Stimulated activated CD4-positive, alpha-beta T cell treated with anti-CD3 and anti-CD28 coated beads, Interleukin-15, amount 100 ng/mL, for 48 hours (primary cell): ENCODE data around the gene EGFR.

ENCODE experiments used
- DNase-seq, 2 donors: peaks; one replicate each; pipeline ENCODE4 v3.0.0-alpha.2; 2020; ENCODE audit warnings: low read depth in 2 of 2

Gene EGFR

DNA sequence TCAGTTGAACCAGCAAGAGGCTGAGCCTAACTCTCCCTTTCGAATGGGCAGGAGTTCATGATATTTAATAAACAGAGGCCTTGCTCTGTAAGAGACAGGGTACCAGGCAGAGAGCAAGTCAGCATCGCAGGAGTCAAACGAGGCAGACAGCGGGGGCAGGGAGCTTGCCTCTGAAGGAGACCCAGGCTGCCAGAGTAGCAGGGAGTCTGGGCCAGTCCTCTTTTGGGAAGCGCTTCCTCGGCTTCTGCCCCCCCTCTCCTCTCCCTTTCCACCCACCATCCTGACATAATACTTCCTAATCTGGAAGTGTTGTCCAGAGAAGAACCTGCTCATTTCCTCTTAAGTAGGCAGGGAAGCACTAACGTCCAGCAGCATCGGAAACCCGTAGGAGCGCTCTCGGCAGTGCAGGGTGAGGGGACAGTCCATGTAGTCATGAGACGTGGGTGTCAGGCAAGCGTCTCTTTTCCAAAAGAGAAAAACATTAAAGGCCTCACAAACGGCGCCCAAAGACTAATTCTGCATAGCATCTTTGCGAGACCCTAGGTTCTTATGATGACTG is 171.1 kb downstream of the EGFR start:
- no peak for DNase-seq

DNA sequence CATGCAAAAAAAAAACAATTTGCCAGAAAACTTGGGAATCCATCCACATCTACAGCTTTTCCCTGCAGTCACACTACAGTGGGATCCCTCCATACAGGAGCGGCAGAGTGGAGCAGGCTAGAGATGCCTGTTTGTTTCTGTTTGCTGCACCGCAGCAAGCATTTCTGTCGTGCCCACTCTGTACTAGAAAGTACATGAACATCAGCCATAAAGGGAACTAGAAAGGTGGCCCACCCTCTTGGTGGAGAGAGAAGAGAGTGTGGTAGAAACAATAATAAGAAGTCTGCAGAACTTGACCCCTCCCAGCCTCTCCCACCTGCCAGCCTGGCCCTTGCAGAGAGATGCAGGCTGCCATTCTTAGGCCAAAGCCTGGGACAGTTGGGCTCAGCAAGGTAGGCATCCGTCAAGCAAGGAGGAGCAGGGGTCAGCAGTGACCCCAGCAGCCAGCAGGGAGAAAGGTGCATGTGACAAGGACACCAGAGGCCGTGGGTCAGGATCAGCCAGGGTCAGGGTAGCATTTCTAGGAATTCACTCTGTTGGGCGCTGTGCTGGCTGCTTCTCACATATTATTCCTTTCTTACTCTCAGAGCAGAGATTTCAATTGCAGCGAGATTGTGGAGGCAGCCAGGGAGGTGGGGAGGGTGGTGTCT is 171.8 kb downstream of the EGFR start:
- DNase-seq = no peak

DNA sequence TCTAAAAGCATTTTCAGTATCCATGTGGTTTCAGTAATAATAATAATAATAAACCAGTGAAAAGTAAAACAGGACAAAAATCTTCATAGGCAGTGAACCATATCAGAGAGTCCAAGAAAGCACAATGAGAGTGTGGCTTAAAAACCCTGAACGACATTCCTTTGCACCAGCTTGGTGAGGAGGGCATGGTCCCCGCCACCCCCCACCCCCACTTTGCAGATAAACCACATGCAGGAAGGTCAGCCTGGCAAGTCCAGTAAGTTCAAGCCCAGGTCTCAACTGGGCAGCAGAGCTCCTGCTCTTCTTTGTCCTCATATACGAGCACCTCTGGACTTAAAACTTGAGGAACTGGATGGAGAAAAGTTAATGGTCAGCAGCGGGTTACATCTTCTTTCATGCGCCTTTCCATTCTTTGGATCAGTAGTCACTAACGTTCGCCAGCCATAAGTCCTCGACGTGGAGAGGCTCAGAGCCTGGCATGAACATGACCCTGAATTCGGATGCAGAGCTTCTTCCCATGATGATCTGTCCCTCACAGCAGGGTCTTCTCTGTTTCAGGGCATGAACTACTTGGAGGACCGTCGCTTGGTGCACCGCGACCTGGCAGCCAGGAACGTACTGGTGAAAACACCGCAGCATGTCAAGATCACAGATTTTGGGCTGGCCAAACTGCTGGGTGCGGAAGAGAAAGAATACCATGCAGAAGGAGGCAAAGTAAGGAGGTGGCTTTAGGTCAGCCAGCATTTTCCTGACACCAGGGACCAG is 172.5 kb downstream of the EGFR start:
- no peak for DNase-seq

DNA sequence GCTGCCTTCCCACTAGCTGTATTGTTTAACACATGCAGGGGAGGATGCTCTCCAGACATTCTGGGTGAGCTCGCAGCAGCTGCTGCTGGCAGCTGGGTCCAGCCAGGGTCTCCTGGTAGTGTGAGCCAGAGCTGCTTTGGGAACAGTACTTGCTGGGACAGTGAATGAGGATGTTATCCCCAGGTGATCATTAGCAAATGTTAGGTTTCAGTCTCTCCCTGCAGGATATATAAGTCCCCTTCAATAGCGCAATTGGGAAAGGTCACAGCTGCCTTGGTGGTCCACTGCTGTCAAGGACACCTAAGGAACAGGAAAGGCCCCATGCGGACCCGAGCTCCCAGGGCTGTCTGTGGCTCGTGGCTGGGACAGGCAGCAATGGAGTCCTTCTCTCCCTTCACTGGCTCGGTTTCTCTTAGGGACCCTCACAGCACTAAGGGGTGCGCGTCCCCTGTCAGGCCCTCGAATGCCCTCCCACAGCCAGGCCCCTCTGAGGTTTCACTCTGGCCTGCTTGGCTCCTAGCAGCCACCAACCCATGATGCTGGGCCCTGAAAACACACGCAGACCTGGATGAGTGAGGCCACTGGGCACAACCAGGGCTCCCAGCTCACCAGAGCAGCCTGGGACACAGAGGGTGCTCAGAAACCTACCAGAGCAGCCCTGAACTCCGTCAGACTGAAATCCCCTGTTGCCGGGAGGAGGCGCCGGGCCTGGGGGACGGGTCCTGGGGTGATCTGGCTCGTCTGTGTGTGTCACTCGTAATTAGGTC is 173.3 kb downstream of the EGFR start:
- no peak for DNase-seq

DNA sequence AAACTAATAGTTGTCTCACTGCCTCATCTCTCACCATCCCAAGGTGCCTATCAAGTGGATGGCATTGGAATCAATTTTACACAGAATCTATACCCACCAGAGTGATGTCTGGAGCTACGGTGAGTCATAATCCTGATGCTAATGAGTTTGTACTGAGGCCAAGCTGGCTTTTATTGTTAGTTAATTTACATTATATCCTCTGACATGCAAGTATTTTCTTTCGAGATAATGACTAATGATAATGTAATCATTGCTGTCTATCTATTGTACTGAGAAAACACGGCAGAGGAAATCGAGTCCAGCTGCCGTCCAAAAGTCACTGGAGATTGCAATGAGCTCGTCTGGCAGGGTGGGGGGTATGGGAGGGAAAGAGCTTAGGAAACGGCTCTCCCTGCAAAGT is 173.9 kb downstream of the EGFR start:
- no peak for DNase-seq

DNA sequence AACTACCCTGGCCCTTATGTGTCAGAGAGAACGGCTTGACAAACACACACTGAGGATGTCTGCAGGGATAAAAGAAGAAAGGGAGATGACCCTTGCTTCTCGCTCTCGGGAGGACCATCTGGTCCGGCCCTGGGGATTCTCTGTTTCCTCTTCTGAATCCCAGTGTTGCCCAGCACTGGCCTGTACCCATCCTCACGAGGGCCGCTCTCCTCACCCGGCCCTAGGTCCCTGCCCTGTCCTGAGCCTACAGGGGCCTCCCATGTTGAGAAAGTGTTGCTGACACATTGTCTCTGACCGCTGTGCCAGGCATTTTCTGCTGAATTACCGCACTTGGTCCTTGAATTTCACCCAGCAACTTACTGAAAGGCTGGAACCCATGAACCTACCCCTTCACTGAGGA is 174.4 kb downstream of the EGFR start:
- no peak for DNase-seq

DNA sequence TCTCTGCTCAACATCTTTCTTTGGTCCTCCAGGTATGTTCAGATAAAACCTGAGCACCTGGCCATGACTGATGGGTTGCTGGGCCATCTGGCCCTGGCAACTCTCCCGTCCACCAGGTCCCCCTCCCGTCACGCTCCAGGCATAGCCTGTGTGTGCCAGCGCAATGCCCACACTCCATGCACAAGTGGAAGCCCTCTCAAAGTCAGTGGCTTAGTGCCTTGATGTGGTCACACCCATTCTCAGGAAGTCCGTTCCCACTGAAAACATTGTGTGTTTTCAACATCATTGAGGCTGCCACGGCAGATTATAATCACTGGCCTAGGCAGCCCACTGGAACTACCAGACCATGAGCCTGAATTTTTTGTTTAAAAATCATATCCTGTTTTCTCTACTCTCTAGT is 175.7 kb downstream of the EGFR start:
- no peak for DNase-seq

DNA sequence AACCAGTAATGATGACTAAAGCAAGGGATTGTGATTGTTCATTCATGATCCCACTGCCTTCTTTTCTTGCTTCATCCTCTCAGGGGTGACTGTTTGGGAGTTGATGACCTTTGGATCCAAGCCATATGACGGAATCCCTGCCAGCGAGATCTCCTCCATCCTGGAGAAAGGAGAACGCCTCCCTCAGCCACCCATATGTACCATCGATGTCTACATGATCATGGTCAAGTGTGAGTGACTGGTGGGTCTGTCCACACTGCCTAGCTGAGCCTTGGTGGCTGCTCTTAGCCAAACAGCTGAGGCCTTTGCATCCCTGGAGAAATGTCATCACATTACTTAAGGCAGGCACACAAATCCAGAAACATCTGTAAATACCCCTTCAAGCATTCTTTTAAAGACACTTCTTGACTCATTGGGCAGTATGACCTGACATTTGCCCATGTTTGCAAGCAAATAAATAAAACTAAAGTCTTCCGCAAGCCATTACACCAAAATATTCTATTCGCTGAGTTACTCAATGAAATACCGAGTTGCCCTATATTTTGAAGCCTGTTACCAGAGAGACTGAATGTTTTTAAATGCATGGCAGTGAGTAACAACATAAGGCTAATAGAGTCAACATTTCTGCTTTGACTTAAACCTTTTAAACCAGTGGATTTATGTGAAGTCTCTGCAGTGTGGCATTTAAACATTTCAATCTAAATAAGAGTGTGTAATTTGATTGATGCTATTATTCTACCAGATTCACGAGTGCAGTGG is 180.0 kb downstream of the EGFR start:
- no peak for DNase-seq

DNA sequence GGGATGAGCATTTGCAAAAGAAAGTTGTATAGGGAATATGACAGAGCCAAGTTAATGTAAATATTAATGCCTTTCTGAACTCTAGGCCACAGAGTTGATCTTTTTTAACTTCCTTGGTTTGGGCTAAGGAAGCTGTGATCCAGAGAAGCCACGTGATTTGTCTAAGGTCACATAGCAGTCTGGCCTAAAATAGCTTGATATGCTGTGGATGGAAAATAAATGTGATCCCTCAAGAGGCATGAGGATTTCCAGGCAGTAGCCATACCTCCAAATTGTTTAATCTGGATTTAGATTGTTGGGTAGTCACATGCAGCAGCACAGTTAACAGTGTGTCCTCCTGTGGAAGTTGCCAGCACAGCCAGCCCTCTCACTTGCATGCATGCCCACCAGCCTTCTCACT is 180.6 kb downstream of the EGFR start:
- no peak for DNase-seq

DNA sequence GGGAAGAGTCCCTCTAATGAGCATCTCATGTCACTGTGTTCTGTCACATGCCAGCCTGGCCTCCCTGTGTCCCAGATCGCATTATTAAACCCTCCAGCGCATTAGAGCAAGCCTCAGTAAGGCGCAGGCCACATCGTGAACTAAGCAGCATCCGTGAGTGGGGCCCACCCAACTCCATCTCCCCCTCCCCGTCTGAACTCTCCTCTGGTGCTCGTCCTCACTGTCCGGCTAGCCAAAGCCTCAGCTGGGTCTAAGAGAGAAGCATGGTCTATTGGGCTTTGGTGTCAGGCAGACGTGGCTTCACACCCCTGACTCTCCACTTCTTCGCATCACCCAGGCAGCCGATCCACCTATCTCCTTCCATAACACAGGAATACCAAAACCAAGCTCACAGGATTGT is 181.6 kb downstream of the EGFR start:
- no peak for DNase-seq

DNA sequence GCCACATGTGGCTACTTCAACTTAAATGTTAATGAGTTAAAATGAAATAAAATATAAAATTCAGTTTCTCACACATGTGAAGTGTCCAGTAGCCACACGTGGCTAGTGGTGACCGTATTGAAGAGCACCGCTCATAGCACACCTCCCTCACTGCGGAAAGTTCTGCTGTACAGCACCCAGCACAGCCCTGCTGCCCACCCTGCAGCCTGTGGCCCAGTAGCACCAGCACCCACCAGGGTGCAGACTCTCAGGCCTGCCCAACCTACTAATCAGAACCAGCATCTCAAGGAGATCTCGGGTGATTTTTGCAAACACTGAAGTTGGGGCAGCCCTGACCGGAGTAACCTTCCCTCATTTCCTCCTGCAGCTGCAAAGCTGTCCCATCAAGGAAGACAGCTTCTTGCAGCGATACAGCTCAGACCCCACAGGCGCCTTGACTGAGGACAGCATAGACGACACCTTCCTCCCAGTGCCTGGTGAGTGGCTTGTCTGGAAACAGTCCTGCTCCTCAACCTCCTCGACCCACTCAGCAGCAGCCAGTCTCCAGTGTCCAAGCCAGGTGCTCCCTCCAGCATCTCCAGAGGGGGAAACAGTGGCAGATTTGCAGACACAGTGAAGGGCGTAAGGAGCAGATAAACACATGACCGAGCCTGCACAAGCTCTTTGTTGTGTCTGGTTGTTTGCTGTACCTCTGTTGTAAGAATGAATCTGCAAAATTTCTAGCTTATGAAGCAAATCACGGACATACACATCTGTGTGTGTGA is 183.5 kb downstream of the EGFR start:
- DNase-seq = no peak

DNA sequence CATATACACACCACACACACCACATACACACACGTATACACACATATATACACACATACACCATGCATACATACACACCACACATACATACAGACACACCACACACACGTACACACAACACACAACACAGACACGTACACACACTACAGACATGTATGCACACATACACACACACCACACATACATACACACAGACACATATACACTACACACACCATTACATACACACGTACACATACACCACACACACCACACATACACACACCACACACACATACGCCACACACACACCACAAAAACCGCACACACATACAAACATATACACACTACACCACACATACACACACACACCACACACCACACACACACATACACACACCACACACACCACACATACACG is 184.5 kb downstream of the EGFR start:
- no peak for DNase-seq

DNA sequence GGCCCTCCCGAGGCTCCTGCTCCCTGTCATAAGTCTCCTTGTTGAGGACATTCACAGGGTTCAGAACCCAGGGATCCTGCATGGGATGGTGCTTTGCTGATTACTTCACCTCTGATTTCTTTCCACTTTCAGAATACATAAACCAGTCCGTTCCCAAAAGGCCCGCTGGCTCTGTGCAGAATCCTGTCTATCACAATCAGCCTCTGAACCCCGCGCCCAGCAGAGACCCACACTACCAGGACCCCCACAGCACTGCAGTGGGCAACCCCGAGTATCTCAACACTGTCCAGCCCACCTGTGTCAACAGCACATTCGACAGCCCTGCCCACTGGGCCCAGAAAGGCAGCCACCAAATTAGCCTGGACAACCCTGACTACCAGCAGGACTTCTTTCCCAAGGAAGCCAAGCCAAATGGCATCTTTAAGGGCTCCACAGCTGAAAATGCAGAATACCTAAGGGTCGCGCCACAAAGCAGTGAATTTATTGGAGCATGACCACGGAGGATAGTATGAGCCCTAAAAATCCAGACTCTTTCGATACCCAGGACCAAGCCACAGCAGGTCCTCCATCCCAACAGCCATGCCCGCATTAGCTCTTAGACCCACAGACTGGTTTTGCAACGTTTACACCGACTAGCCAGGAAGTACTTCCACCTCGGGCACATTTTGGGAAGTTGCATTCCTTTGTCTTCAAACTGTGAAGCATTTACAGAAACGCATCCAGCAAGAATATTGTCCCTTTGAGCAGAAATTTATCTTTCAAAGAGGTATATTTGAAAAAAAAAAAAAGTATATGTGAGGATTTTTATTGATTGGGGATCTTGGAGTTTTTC is 186.5 kb downstream of the EGFR start:
- DNase-seq = no peak

DNA sequence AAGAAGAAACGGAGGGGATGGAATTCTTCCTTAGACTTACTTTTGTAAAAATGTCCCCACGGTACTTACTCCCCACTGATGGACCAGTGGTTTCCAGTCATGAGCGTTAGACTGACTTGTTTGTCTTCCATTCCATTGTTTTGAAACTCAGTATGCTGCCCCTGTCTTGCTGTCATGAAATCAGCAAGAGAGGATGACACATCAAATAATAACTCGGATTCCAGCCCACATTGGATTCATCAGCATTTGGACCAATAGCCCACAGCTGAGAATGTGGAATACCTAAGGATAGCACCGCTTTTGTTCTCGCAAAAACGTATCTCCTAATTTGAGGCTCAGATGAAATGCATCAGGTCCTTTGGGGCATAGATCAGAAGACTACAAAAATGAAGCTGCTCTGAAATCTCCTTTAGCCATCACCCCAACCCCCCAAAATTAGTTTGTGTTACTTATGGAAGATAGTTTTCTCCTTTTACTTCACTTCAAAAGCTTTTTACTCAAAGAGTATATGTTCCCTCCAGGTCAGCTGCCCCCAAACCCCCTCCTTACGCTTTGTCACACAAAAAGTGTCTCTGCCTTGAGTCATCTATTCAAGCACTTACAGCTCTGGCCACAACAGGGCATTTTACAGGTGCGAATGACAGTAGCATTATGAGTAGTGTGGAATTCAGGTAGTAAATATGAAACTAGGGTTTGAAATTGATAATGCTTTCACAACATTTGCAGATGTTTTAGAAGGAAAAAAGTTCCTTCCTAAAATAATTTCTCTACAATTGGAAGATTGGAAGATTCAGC is 187.6 kb downstream of the EGFR start:
- no peak for DNase-seq

DNA sequence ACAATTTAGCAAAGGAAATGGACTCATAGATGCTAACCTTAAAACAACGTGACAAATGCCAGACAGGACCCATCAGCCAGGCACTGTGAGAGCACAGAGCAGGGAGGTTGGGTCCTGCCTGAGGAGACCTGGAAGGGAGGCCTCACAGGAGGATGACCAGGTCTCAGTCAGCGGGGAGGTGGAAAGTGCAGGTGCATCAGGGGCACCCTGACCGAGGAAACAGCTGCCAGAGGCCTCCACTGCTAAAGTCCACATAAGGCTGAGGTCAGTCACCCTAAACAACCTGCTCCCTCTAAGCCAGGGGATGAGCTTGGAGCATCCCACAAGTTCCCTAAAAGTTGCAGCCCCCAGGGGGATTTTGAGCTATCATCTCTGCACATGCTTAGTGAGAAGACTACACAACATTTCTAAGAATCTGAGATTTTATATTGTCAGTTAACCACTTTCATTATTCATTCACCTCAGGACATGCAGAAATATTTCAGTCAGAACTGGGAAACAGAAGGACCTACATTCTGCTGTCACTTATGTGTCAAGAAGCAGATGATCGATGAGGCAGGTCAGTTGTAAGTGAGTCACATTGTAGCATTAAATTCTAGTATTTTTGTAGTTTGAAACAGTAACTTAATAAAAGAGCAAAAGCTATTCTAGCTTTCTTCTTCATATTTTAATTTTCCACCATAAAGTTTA is 188.8 kb downstream of the EGFR start:
- DNase-seq = no peak

DNA sequence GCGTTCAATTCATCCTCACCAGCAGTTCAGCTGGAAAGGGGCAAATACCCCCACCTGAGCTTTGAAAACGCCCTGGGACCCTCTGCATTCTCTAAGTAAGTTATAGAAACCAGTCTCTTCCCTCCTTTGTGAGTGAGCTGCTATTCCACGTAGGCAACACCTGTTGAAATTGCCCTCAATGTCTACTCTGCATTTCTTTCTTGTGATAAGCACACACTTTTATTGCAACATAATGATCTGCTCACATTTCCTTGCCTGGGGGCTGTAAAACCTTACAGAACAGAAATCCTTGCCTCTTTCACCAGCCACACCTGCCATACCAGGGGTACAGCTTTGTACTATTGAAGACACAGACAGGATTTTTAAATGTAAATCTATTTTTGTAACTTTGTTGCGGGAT is 190.5 kb downstream of the EGFR start:
- DNase-seq = no peak

DNA sequence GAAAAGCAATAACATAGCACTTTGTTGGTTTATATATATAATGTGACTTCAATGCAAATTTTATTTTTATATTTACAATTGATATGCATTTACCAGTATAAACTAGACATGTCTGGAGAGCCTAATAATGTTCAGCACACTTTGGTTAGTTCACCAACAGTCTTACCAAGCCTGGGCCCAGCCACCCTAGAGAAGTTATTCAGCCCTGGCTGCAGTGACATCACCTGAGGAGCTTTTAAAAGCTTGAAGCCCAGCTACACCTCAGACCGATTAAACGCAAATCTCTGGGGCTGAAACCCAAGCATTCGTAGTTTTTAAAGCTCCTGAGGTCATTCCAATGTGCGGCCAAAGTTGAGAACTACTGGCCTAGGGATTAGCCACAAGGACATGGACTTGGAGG is 191.4 kb downstream of the EGFR start:
- DNase-seq = no peak

DNA sequence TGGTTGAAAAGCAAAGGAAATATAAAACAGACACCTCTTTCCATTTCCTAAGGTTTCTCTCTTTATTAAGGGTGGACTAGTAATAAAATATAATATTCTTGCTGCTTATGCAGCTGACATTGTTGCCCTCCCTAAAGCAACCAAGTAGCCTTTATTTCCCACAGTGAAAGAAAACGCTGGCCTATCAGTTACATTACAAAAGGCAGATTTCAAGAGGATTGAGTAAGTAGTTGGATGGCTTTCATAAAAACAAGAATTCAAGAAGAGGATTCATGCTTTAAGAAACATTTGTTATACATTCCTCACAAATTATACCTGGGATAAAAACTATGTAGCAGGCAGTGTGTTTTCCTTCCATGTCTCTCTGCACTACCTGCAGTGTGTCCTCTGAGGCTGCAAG is 191.9 kb downstream of the EGFR start:
- no peak for DNase-seq

DNA sequence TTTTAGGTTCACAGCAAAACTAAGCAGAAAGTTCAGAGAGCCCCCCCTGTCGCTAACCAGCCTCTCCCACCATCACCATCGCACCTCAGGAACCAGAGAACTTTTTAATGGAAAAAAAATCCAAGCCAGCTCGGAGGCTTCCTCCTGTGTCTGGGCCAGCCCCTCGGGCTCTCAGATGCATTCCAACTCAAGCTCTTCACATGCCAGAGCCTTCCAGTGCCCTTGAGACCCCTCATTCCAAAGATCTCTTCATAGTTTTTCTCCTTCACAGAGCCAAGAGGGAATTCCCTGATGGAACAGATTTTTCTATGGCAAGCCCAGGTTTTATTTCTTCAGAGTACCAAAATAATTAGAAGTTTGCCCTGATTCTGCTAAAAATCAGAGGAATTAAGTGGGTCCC is 192.9 kb downstream of the EGFR start:
- DNase-seq = no peak
